Suprapubic skin (tissue), 4 donors: Measurements from ENCODE around the gene ARHGAP5.

ENCODE experiments used
- EP300 ChIP-seq: sonication (generic); formaldehyde crosslinking; IDR thresholded peaks from one replicate; pipeline ENCODE4 v1.6.1; 2017; ENCODE audit warnings: antibody characterized with exemption
- POLR2A ChIP-seq, 2 donors: fragments of 450-650 bp; IDR thresholded peaks; one replicate each; pipeline ENCODE4 v1.6.1; 2017; ENCODE audit warnings: antibody characterized with exemption in 2 of 2, mild to moderate bottlenecking in 2 of 2, moderate library complexity in 2 of 2
- POLR2AphosphoS5 ChIP-seq, 3 donors: sonication (generic); formaldehyde crosslinking; IDR thresholded peaks; one replicate each; pipeline ENCODE4 v1.6.1; 2017; ENCODE audit warnings: antibody characterized with exemption in 3 of 3
- TF ChIP-seq, protein P1 (sequence below), 2 donors: fragments of 200-600 bp in 1 of 2; fragments of 450-650 bp in 1 of 2; sonication (generic) in 1 of 2; IDR thresholded peaks; one replicate each; pipeline ENCODE4 v1.5.1; 2016 to 2019; ENCODE audit warnings: antibody characterized with exemption in 2 of 2, mild to moderate bottlenecking in 1 of 2, moderate library complexity in 1 of 2

DNA sequence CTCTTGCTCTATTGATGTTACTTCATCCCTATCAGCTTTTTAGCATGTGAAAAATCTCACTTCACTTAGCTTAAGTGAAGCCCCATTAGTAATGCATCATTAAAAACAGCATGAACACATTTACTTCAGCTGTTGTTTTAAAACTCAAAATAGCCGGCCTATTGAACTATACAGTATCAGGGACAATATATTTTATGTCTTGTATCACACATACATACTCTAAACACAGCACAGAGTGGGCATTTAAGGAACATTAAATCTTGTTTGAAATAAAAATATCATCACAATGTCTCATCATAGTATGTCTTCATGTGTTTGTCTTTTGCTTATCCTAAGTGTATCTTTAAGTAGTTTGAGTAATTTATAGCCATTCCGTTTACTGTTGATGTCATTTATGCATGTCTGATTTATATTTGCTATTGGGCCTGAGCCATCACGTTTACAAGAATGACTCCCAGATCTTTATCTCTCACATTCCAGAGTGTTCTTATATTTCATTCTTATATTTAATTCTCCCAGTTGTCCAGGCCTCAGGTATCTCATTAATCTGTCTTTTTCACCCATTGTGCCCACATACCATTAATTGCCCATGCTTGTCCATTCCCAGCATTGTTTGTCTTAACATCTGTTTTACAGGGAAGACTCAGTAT is 57.5 kb downstream of the ARHGAP5 start:
- TF ChIP-seq, protein P1, sequence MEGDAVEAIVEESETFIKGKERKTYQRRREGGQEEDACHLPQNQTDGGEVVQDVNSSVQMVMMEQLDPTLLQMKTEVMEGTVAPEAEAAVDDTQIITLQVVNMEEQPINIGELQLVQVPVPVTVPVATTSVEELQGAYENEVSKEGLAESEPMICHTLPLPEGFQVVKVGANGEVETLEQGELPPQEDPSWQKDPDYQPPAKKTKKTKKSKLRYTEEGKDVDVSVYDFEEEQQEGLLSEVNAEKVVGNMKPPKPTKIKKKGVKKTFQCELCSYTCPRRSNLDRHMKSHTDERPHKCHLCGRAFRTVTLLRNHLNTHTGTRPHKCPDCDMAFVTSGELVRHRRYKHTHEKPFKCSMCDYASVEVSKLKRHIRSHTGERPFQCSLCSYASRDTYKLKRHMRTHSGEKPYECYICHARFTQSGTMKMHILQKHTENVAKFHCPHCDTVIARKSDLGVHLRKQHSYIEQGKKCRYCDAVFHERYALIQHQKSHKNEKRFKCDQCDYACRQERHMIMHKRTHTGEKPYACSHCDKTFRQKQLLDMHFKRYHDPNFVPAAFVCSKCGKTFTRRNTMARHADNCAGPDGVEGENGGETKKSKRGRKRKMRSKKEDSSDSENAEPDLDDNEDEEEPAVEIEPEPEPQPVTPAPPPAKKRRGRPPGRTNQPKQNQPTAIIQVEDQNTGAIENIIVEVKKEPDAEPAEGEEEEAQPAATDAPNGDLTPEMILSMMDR (IDR thresholded peaks at IDR 0.05) = no peak
- no peak for TF ChIP-seq POLR2A (IDR thresholded peaks at IDR 0.05)
- TF ChIP-seq POLR2AphosphoS5 (IDR thresholded peaks at IDR 0.05) = no peak
- TF ChIP-seq EP300 = no peak
